ENCODE measurements around the gene FAM53C. TPM values are rescaled to one million over a fixed set of nuclear protein-coding genes. Genes with fewer than 3 reads are reported as not detected.

Gene FAM53C
- polyA plus RNA-seq, 2 donors = 7.4 to 8.7 TPM

GRCh38 chr5:138360941-138361452, 22.9 kb downstream of the FAM53C start:
- no peaks in the 10 kb centered on the region for H3K9me3 ChIP-seq (ENCODE audit: control insufficient read depth in 2 of 2, insufficient read depth in 1 of 2, low read depth in 1 of 2, low read length in 1 of 2)
- H3K27ac ChIP-seq (ENCODE audit: low read depth in 2 of 2, low read length in 1 of 2) = no peak overlapping the region
- no peaks in the 10 kb centered on the region for H3K36me3 ChIP-seq (ENCODE audit: control insufficient read depth in 2 of 2, insufficient read depth in 2 of 2, low read length in 1 of 2)
- no peaks in the 10 kb centered on the region for H3K27me3 ChIP-seq (ENCODE audit: control insufficient read depth in 1 of 2, insufficient read depth in 2 of 2, low read length in 2 of 2)
- no peaks in the 10 kb centered on the region for H3K4me1 ChIP-seq (ENCODE audit: control insufficient read depth in 2 of 2, insufficient read depth in 2 of 2, low read length in 1 of 2)
- 92 to 100% methylated on average over 1 of the region's 1 CpG for WGBS, 2 donors
- H3K4me3 ChIP-seq (ENCODE audit: low read depth in 1 of 2, low read length in 2 of 2) = no peak overlapping the region

GRCh38 chr5:138364576-138364975, 26.5 kb downstream of the FAM53C start:
- 91 to 94% methylated on average over 1 of the region's 1 CpG for WGBS, 2 donors
- no peaks in the 10 kb centered on the region for H3K27me3 ChIP-seq (ENCODE audit: control insufficient read depth in 1 of 2, insufficient read depth in 2 of 2, low read length in 2 of 2)
- no peaks in the 10 kb centered on the region for H3K36me3 ChIP-seq (ENCODE audit: control insufficient read depth in 2 of 2, insufficient read depth in 2 of 2, low read length in 1 of 2)
- H3K4me1 ChIP-seq (ENCODE audit: control insufficient read depth in 2 of 2, insufficient read depth in 2 of 2, low read length in 1 of 2) = peaks cover 0 to 2% of the 10 kb centered on the region in 2 donors
- no peaks in the 10 kb centered on the region for H3K9me3 ChIP-seq (ENCODE audit: control insufficient read depth in 2 of 2, insufficient read depth in 1 of 2, low read depth in 1 of 2, low read length in 1 of 2)
- H3K27ac ChIP-seq (ENCODE audit: low read depth in 2 of 2, low read length in 1 of 2) = no peak overlapping the region
- no peak overlapping the region for H3K4me3 ChIP-seq (ENCODE audit: low read depth in 1 of 2, low read length in 2 of 2)

- Histone ChIP-seq H3K27me3 (ENCODE audit: control insufficient read depth in 1 of 2, insufficient read depth in 2 of 2, low read length in 2 of 2) (no peaks in the 10 kb centered on the region), H3K4me3 (ENCODE audit: low read depth in 1 of 2, low read length in 2 of 2) (no peak overlapping the region), H3K4me1 (ENCODE audit: control insufficient read depth in 2 of 2, insufficient read depth in 2 of 2, low read length in 1 of 2) (peaks cover 0 to 2% of the 10 kb centered on the region in 2 donors), H3K36me3 (ENCODE audit: control insufficient read depth in 2 of 2, insufficient read depth in 2 of 2, low read length in 1 of 2) (no peaks in the 10 kb centered on the region), H3K27ac (ENCODE audit: low read depth in 2 of 2, low read length in 1 of 2) (no peak overlapping the region), H3K9me3 (ENCODE audit: control insufficient read depth in 2 of 2, insufficient read depth in 1 of 2, low read depth in 1 of 2, low read length in 1 of 2) (no peaks in the 10 kb centered on the region)
- WGBS, 2 donors = 54 to 61% methylated on average over 4 of the region's 4 CpGs
Observed at GRCh38 chr5:138366632-138367382, 28.7 kb downstream of the FAM53C start.

- H3K36me3 ChIP-seq (ENCODE audit: control insufficient read depth in 2 of 2, insufficient read depth in 2 of 2, low read length in 1 of 2) = peaks cover 3 to 4% of the 10 kb centered on the region in 2 donors
- H3K27ac ChIP-seq (ENCODE audit: low read depth in 2 of 2, low read length in 1 of 2) = no peak overlapping the region
- H3K27me3 ChIP-seq (ENCODE audit: control insufficient read depth in 1 of 2, insufficient read depth in 2 of 2, low read length in 2 of 2) = no peaks in the 10 kb centered on the region
- peaks cover 0 to 4% of the 10 kb centered on the region in 2 donors for H3K4me1 ChIP-seq (ENCODE audit: control insufficient read depth in 2 of 2, insufficient read depth in 2 of 2, low read length in 1 of 2)
- H3K4me3 ChIP-seq (ENCODE audit: low read depth in 1 of 2, low read length in 2 of 2) = no peak overlapping the region
- WGBS, 2 donors = 80 to 83% methylated on average over 5 of the region's 5 CpGs
- no peaks in the 10 kb centered on the region for H3K9me3 ChIP-seq (ENCODE audit: control insufficient read depth in 2 of 2, insufficient read depth in 1 of 2, low read depth in 1 of 2, low read length in 1 of 2)
Observed at GRCh38 chr5:138369261-138369660, 31.2 kb downstream of the FAM53C start.

- H3K4me1 ChIP-seq (ENCODE audit: control insufficient read depth in 2 of 2, insufficient read depth in 2 of 2, low read length in 1 of 2) = peaks cover 0 to 4% of the 10 kb centered on the region in 2 donors
- no peak overlapping the region for H3K4me3 ChIP-seq (ENCODE audit: low read depth in 1 of 2, low read length in 2 of 2)
- H3K27me3 ChIP-seq (ENCODE audit: control insufficient read depth in 1 of 2, insufficient read depth in 2 of 2, low read length in 2 of 2) = no peaks in the 10 kb centered on the region
- 54 to 79% methylated on average over 2 of the region's 2 CpGs for WGBS, 2 donors
- peaks cover 3 to 4% of the 10 kb centered on the region in 2 donors for H3K36me3 ChIP-seq (ENCODE audit: control insufficient read depth in 2 of 2, insufficient read depth in 2 of 2, low read length in 1 of 2)
- no peaks in the 10 kb centered on the region for H3K9me3 ChIP-seq (ENCODE audit: control insufficient read depth in 2 of 2, insufficient read depth in 1 of 2, low read depth in 1 of 2, low read length in 1 of 2)
- H3K27ac ChIP-seq (ENCODE audit: low read depth in 2 of 2, low read length in 1 of 2) = no peak overlapping the region
Observed at GRCh38 chr5:138369706-138370105, 31.6 kb downstream of the FAM53C start.

GRCh38 chr5:138370537-138370936, 32.5 kb downstream of the FAM53C start:
- 87 to 90% methylated on average over 3 of the region's 3 CpGs for WGBS, 2 donors
- Histone ChIP-seq H3K4me3 (ENCODE audit: low read depth in 1 of 2, low read length in 2 of 2) (no peak overlapping the region), H3K4me1 (ENCODE audit: control insufficient read depth in 2 of 2, insufficient read depth in 2 of 2, low read length in 1 of 2) (peaks cover 0 to 4% of the 10 kb centered on the region in 2 donors), H3K36me3 (ENCODE audit: control insufficient read depth in 2 of 2, insufficient read depth in 2 of 2, low read length in 1 of 2) (peaks cover 3 to 4% of the 10 kb centered on the region in 2 donors), H3K27ac (ENCODE audit: low read depth in 2 of 2, low read length in 1 of 2) (no peak overlapping the region), H3K9me3 (ENCODE audit: control insufficient read depth in 2 of 2, insufficient read depth in 1 of 2, low read depth in 1 of 2, low read length in 1 of 2) (no peaks in the 10 kb centered on the region), H3K27me3 (ENCODE audit: control insufficient read depth in 1 of 2, insufficient read depth in 2 of 2, low read length in 2 of 2) (no peaks in the 10 kb centered on the region)

- Histone ChIP-seq H3K27ac (ENCODE audit: low read depth in 2 of 2, low read length in 1 of 2) (no peak overlapping the region), H3K36me3 (ENCODE audit: control insufficient read depth in 2 of 2, insufficient read depth in 2 of 2, low read length in 1 of 2) (peaks cover 4 to 9% of the 10 kb centered on the region in 2 donors), H3K9me3 (ENCODE audit: control insufficient read depth in 2 of 2, insufficient read depth in 1 of 2, low read depth in 1 of 2, low read length in 1 of 2) (no peaks in the 10 kb centered on the region), H3K4me3 (ENCODE audit: low read depth in 1 of 2, low read length in 2 of 2) (no peak overlapping the region), H3K4me1 (ENCODE audit: control insufficient read depth in 2 of 2, insufficient read depth in 2 of 2, low read length in 1 of 2) (peaks cover 0 to 4% of the 10 kb centered on the region in 2 donors), H3K27me3 (ENCODE audit: control insufficient read depth in 1 of 2, insufficient read depth in 2 of 2, low read length in 2 of 2) (no peaks in the 10 kb centered on the region)
- 89 to 90% methylated on average over 2 of the region's 2 CpGs for WGBS, 2 donors
Observed at GRCh38 chr5:138371454-138371853, 33.4 kb downstream of the FAM53C start.

GRCh38 chr5:138372225-138372624, 34.2 kb downstream of the FAM53C start:
- 71% methylated on average over 1 of the region's 1 CpG for WGBS, 2 donors
- H3K4me3 ChIP-seq (ENCODE audit: low read depth in 1 of 2, low read length in 2 of 2) = no peak overlapping the region
- peaks cover 0 to 4% of the 10 kb centered on the region in 2 donors for H3K4me1 ChIP-seq (ENCODE audit: control insufficient read depth in 2 of 2, insufficient read depth in 2 of 2, low read length in 1 of 2)
- no peaks in the 10 kb centered on the region for H3K9me3 ChIP-seq (ENCODE audit: control insufficient read depth in 2 of 2, insufficient read depth in 1 of 2, low read depth in 1 of 2, low read length in 1 of 2)
- no peak overlapping the region for H3K27ac ChIP-seq (ENCODE audit: low read depth in 2 of 2, low read length in 1 of 2)
- no peaks in the 10 kb centered on the region for H3K27me3 ChIP-seq (ENCODE audit: control insufficient read depth in 1 of 2, insufficient read depth in 2 of 2, low read length in 2 of 2)
- H3K36me3 ChIP-seq (ENCODE audit: control insufficient read depth in 2 of 2, insufficient read depth in 2 of 2, low read length in 1 of 2) = peaks cover 4 to 10% of the 10 kb centered on the region in 2 donors

GRCh38 chr5:138372653-138373052, 34.6 kb downstream of the FAM53C start:
- peaks cover 0 to 4% of the 10 kb centered on the region in 2 donors for H3K4me1 ChIP-seq (ENCODE audit: control insufficient read depth in 2 of 2, insufficient read depth in 2 of 2, low read length in 1 of 2)
- no peaks in the 10 kb centered on the region for H3K9me3 ChIP-seq (ENCODE audit: control insufficient read depth in 2 of 2, insufficient read depth in 1 of 2, low read depth in 1 of 2, low read length in 1 of 2)
- peaks cover 4 to 10% of the 10 kb centered on the region in 2 donors for H3K36me3 ChIP-seq (ENCODE audit: control insufficient read depth in 2 of 2, insufficient read depth in 2 of 2, low read length in 1 of 2)
- 72 to 74% methylated on average over 5 of the region's 5 CpGs for WGBS, 2 donors
- no peak overlapping the region for H3K27ac ChIP-seq (ENCODE audit: low read depth in 2 of 2, low read length in 1 of 2)
- H3K4me3 ChIP-seq (ENCODE audit: low read depth in 1 of 2, low read length in 2 of 2) = no peak overlapping the region
- no peaks in the 10 kb centered on the region for H3K27me3 ChIP-seq (ENCODE audit: control insufficient read depth in 1 of 2, insufficient read depth in 2 of 2, low read length in 2 of 2)

GRCh38 chr5:138382347-138382746, 44.3 kb downstream of the FAM53C start:
- Histone ChIP-seq H3K4me3 (ENCODE audit: low read depth in 1 of 2, low read length in 2 of 2) (no peak overlapping the region), H3K4me1 (ENCODE audit: control insufficient read depth in 2 of 2, insufficient read depth in 2 of 2, low read length in 1 of 2) (no peaks in the 10 kb centered on the region), H3K27ac (ENCODE audit: low read depth in 2 of 2, low read length in 1 of 2) (no peak overlapping the region), H3K36me3 (ENCODE audit: control insufficient read depth in 2 of 2, insufficient read depth in 2 of 2, low read length in 1 of 2) (peaks cover 3 to 16% of the 10 kb centered on the region in 2 donors), H3K9me3 (ENCODE audit: control insufficient read depth in 2 of 2, insufficient read depth in 1 of 2, low read depth in 1 of 2, low read length in 1 of 2) (no peaks in the 10 kb centered on the region), H3K27me3 (ENCODE audit: control insufficient read depth in 1 of 2, insufficient read depth in 2 of 2, low read length in 2 of 2) (no peaks in the 10 kb centered on the region)
- WGBS, 2 donors = 89 to 96% methylated on average over 8 of the region's 8 CpGs
